GM23338 (cell line): ENCODE data around the gene GH1. TPM values are rescaled to one million over a fixed set of nuclear protein-coding genes. Genes with fewer than 3 reads are reported as not detected.

Experiments used
- ATAC-seq: fragments of 200-7000 bp; cut with Tn5 transposase; 3 replicates; pipeline ENCODE4 v1.9.1; 2020
- DNase-seq: peaks from one replicate; pipeline ENCODE4 v3.0.0-alpha.2; 2015; ENCODE audit warnings: low spot score
- H2AFZ ChIP-seq: fragments of 200-600 bp; sonication (generic); 2 replicates; pipeline ENCODE4 v1.8.0; 2016; ENCODE audit warnings: antibody characterized with exemption, mild to moderate bottlenecking, moderate library complexity
- H3F3A ChIP-seq: fragments of 200-600 bp; sonication (generic); replicated peaks from 2 replicates; pipeline ENCODE4 v1.8.0; 2017; ENCODE audit warnings: antibody characterized with exemption, mixed run types, low read depth
- H3K27ac ChIP-seq: fragments of 200-600 bp; sonication (generic); 2 replicates; pipeline ENCODE4 v1.6.1; 2016; ENCODE audit warnings: low read depth
- H3K27me3 ChIP-seq: fragments of 200-600 bp; sonication (generic); 2 replicates; pipeline ENCODE4 v1.8.0; 2016; ENCODE audit warnings: mild to moderate bottlenecking, mixed run types, moderate library complexity; ENCODE audit not compliant: insufficient read depth
- H3K36me3 ChIP-seq: fragments of 200-600 bp; sonication (generic); 2 replicates; pipeline ENCODE4 v1.8.0; 2016; ENCODE audit warnings: mild to moderate bottlenecking; ENCODE audit not compliant: insufficient read depth
- H3K4me1 ChIP-seq: fragments of 200-600 bp; sonication (generic); 2 replicates; pipeline ENCODE4 v1.8.0; 2016; ENCODE audit warnings: mild to moderate bottlenecking, moderate library complexity; ENCODE audit not compliant: insufficient read depth
- H3K4me2 ChIP-seq: fragments of 200-600 bp; sonication (generic); 2 replicates; pipeline ENCODE4 v1.7.1; 2017; ENCODE audit warnings: mixed run types
- H3K4me3 ChIP-seq: fragments of 200-600 bp; sonication (generic); 2 replicates; pipeline ENCODE4 v1.6.1; 2016; ENCODE audit warnings: mixed run types
- H3K79me2 ChIP-seq: fragments of 200-600 bp; sonication (generic); replicated peaks from 2 replicates; pipeline ENCODE4 v1.8.0; 2017; ENCODE audit warnings: mild to moderate bottlenecking; ENCODE audit not compliant: insufficient read depth
- H3K9me2 ChIP-seq: fragments of 200-600 bp; sonication (generic); 2 replicates; pipeline ENCODE4 v1.8.0; 2017; ENCODE audit not compliant: insufficient read depth
- H4K20me1 ChIP-seq: fragments of 200-600 bp; sonication (generic); replicated peaks from 2 replicates; pipeline ENCODE4 v1.8.0; 2017; ENCODE audit warnings: mild to moderate bottlenecking; ENCODE audit not compliant: insufficient read depth
- H3K27ac Mint-ChIP-seq: 2 replicates; pipeline ENCODE4 v1.8.0; 2020; ENCODE audit warnings: inconsistent platforms, mild to moderate bottlenecking, moderate library complexity, mixed read lengths
- H3K27me3 Mint-ChIP-seq: 3 replicates; pipeline ENCODE4 v1.8.0; 2022; ENCODE audit warnings: low read depth, mild to moderate bottlenecking, moderate library complexity, mixed read lengths, inconsistent platforms; ENCODE audit not compliant: insufficient read depth, poor library complexity
- H3K36me3 Mint-ChIP-seq: 3 replicates; pipeline ENCODE4 v1.8.0; 2021; ENCODE audit warnings: low read depth, mild to moderate bottlenecking, inconsistent platforms, moderate library complexity, mixed read lengths
- H3K4me1 Mint-ChIP-seq: 3 replicates; pipeline ENCODE4 v1.8.0; 2020; ENCODE audit warnings: mild to moderate bottlenecking, inconsistent platforms, mixed read lengths
- H3K4me3 Mint-ChIP-seq: 3 replicates; pipeline ENCODE4 v1.8.0; 2021; ENCODE audit warnings: moderate library complexity, mild to moderate bottlenecking, inconsistent platforms, mixed read lengths
- H3K9me3 Mint-ChIP-seq: 3 replicates; pipeline ENCODE4 v1.8.0; 2020; ENCODE audit warnings: moderate library complexity, mild to moderate bottlenecking, inconsistent platforms, mixed read lengths
- CREB1 ChIP-seq: fragments of 250-450 bp; sonication (Bioruptor Pico); IDR thresholded peaks from 2 replicates; pipeline ENCODE4 v1.5.0; 2020; ENCODE audit warnings: low read depth, mild to moderate bottlenecking, moderate library complexity
- CTCF ChIP-seq, 2 experiments: fragments of 200-600 bp in 1 of 2; sonication (generic) in 1 of 2; conservative IDR thresholded peaks; 2 replicates each; pipeline versions ENCODE4 v1.5.1 to v1.6.1; 2016 to 2017; ENCODE audit warnings: antibody characterized with exemption in 2 of 2, low read depth in 2 of 2, mild to moderate bottlenecking in 2 of 2, moderate library complexity in 1 of 2
- JUNB ChIP-seq: IDR thresholded peaks from one replicate; pipeline ENCODE4 v1.6.1; 2016; ENCODE audit warnings: antibody characterized with exemption; ENCODE audit not compliant: unreplicated experiment
- NANOG ChIP-seq: IDR thresholded peaks from 2 replicates; pipeline ENCODE4 v1.6.1; 2016; ENCODE audit warnings: antibody characterized with exemption, borderline replicate concordance
- STAT1 ChIP-seq: IDR thresholded peaks from one replicate; pipeline ENCODE4 v1.6.1; 2016; ENCODE audit warnings: antibody characterized with exemption; ENCODE audit not compliant: unreplicated experiment
- ZNF331 ChIP-seq: fragments of 250-450 bp; sonication (Bioruptor Pico); IDR thresholded peaks from 2 replicates; pipeline ENCODE4 v1.5.0; 2020; ENCODE audit warnings: low read depth, mild to moderate bottlenecking, moderate library complexity
- ZNF462 ChIP-seq: fragments of 250-450 bp; sonication (Bioruptor Pico); IDR thresholded peaks from 2 replicates; pipeline ENCODE4 v1.5.0; 2020; ENCODE audit warnings: mild to moderate bottlenecking, moderate library complexity
- polyA plus RNA-seq: library from polyadenylated mRNA; unstranded; fragments of >200 nt; fragmentation: Nextera tagmentation; extraction: Ambion mirVana; gene quantifications from 2 replicates; pipeline ENCODE4 v1.2.1, GENCODE V29; 2016
- total RNA-seq: library from RNA; depleted of rRNA; stranded (reverse); fragments of >200 nt; shearing (Covaris generic); gene quantifications from 2 replicates; pipeline ENCODE4 v1.2.3, GENCODE V29; 2014

GH1 gene
- total and polyA plus RNA-seq, 2 experiments from 2014 or later = 0.57 TPM; not detected in 1

DNA sequence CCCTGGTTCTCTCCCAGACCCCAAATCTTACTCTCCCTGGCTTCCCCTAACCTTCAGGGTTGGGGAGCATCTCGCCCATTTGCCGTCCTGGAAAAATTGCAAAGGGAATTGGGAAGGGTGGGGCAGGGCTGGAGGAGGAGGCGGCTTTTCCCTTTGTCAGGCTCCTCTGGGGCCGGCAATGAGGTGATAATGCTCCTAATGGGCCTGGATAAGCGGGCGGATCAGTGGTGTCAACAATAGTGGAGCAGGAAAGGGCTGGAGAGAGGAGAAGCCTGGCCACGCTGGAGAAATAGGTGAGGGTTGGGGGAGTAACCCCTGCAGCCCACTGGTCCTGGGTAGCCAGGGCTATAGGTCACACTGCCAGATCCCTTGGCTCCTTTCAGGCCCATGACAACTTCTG lies 41.8 kb upstream of the GH1 start (continued):
- TF ChIP-seq ZNF462 (CRISPR knock-in tag) = no peak

DNA sequence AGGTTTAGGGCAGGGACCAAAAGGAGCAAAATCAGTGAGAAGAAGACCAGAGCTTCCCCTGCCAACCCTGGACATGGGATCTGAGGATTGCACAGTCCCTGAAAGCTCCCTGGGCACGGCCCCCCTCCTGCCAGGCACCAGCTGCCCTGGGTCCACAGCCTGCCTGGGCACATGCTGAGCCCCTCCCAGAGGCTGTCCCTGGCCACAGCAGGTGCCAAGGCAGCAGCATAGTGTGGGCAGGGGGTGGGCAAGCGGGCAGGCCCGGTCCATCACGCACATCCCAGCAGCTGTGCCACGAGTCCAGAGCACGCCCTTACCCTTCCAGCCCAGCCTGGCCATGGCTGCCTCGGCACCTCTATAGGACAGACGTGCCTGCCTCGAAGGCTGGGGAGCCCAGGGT lies 41.4 kb upstream of the GH1 start:
- H3K4me3 Mint-ChIP-seq = peak overlapping the region; percentile 80
- Histone ChIP-seq H3K27me3 (no peaks in the 10 kb centered on the region), H3K4me2 (peak overlapping the region; percentile 89), H3K4me1 (peaks cover 14% of the 10 kb centered on the region; the same call in 1 of the 2 replicates), H3K27ac (no peak overlapping the region), H3F3A (0 out of 2 replicates have a peak, but pooled peaks cover 2% of the 10 kb centered on the region), H3K9me2 (no peaks in the 10 kb centered on the region), H3K79me2 (no peaks in the 10 kb centered on the region), H2AFZ (no peak overlapping the region), H3K4me3 (peak overlapping the region; percentile 75), H3K36me3 (no peaks in the 10 kb centered on the region), H4K20me1 (no peaks in the 10 kb centered on the region)
- no peak for DNase-seq
- peaks cover 5% of the 10 kb centered on the region for H3K27me3 Mint-ChIP-seq
- ATAC-seq = no peak
- H3K9me3 Mint-ChIP-seq = no peaks in the 10 kb centered on the region; the same call in 2 of the 3 replicates
- H3K36me3 Mint-ChIP-seq = peaks cover 13% of the 10 kb centered on the region; the same call in 2 of the 3 replicates
- no peak overlapping the region for H3K27ac Mint-ChIP-seq
- peaks cover 20% of the 10 kb centered on the region for H3K4me1 Mint-ChIP-seq
- TF ChIP-seq CREB1 (CRISPR knock-in tag) (no peak), JUNB (no peak), STAT1 (no peak), CTCF (conservative IDR thresholded peaks at IDR 0.05; ENCODE audit: low read depth in 2 of 2) (no peak), NANOG (no peak), ZNF331 (CRISPR knock-in tag) (no peak), ZNF462 (CRISPR knock-in tag) (no peak)
